Right ventricle myocardium superior (tissue), 1 donor: Measurements from ENCODE around the gene CCL26. TPM values are rescaled to one million over a fixed set of nuclear protein-coding genes. Genes with fewer than 3 reads are reported as not detected.
"Not testable (repeated sequence)": the region's sequence is repeated elsewhere in the genome, so short reads cannot be mapped to it uniquely, and the experiment has no call there.

ENCODE experiments used
- ATAC-seq: fragments of 200-7000 bp; cut with Tn5 transposase; one replicate; pipeline ENCODE4 v1.9.1; 2020; ENCODE audit warnings: mild to moderate bottlenecking; ENCODE audit not compliant: poor library complexity
- DNase-seq: peaks from one replicate; pipeline ENCODE4 v3.0.0-alpha.2; 2020
- intact Hi-C: fragments of 100-400 bp; cut with DNase I; formaldehyde crosslinking; loops from one replicate; pipeline ENCODE4 v1.11.2; 2022
- total RNA-seq: library from RNA; stranded (reverse); fragmentation: NEBNext Ultra II Directional; extraction: Animal tissue kit (Norgen Biotek cat#: 25700); gene quantifications from one replicate; pipeline ENCODE4 v1.2.1, GENCODE V29; 2021
- donor health status: DM: no; HTN: yes; CAD: no; lungs with severe emphysema.

CCL26 gene
- total RNA-seq, 1 donor from 2014 or later, result not detected

GRCh38 chr7:75725306-75725705, 46.7 kb downstream of the CCL26 start:
- ATAC-seq, result no peak
- no peak for DNase-seq
- intact Hi-C loops, result no loop called here

DNA sequence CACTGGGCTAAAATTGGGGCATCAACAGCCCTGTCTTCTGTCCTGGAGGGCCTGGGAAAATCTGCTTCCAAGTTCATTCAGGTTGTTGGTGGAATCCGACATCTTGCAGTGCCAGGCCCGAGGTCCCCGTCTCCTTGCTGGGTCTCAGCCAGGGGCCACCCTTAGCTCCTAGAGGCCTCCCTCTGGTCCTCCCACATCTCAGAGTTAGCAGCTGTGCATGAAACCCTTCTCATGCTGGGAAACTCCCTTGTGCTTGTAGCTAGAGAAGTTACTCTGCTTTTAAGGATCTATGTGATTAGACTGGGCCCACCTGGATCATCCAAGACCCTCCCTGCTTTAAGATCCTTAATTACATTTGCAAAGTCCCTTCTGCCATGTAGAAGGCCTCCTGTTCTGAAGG, 48.6 kb downstream of the CCL26 start:
- ATAC-seq (no peak), DNase-seq (no peak)
- intact Hi-C loops, result no loop called here

- intact Hi-C loops, result no loop called here
- ATAC-seq (no peak), DNase-seq (no peak)
Observed at GRCh38 chr7:75722373-75722772, 49.6 kb downstream of the CCL26 start.

DNA sequence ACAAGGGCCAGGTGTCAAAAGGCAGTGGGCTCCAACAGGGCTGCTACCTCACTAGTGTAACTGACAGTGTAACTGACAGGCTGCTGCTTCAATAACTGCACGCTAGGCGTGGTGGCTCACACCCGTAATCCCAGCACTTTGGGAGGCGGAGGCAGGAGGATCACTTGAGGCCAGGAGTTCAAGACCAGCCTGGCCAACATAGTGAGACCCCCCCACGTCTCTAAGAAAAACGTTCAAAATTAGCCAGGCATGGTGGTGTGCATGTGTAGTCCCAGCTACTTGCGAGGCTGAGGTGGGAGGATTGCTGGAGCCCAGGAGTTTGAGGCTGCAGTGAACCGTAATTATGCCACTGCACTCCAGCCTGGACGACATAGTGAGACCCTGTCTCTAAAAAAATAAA, 50.1 kb downstream of the CCL26 start:
- intact Hi-C loops, ATAC-seq, DNase-seq: not testable (repeated sequence)

DNA sequence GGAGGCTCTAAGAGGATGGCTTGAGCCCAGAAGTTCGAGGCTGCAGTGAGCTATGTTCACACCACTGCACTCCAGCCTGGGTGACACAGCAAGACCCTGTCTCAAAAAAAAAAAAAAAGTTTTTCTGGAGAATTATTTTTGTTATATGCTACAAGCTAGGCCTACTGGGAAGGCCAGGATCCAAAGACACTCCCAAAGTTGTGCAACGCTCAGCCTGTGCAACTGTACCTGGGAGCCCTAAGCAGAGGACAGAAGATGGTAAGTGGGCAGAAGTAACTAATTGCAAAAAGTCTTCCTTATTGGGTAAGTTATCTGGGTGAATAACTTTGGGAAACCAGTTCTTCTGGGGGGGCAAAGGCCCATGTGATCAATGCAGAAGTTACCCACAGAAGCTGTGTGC, 50.6 kb downstream of the CCL26 start:
- DNase-seq (no peak), ATAC-seq (no peak)
- intact Hi-C loops, result no loop called here

DNA sequence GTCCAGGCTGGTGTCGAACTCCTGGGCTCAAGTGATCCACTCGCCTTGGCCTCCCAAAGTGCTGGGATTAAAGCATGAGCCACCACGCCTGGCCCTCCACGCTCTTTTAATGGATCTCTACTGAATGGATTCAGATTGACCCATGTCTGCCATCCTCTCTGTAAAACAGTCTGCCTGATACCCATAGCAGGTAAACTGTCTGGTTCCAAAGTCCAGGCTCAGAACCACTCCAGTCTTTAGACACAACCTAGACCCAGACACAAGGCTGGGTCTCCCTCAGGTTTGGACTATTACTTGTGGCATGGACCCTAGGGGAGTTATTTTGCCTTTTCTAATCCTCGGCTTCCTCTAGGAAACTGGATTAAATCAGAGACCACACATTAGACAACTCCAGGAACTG, 52.4 kb downstream of the CCL26 start:
- intact Hi-C loops, result no loop called here
- DNase-seq, result no peak
- ATAC-seq, result no peak

Other genes starting within 250 kb of the CCL26 start
- gene HIP1, start 33.3 kb downstream of the CCL26 start, total RNA-seq, result 15.6 TPM
- gene CCL24, start 41.6 kb upstream of the CCL26 start, total RNA-seq, result not detected
- 16.3 TPM for gene RHBDD2, start 106.8 kb upstream of the CCL26 start, total RNA-seq
- gene POR, start 142.9 kb upstream of the CCL26 start, total RNA-seq, result 54.7 TPM
- gene TMEM120A, start 222.4 kb upstream of the CCL26 start, total RNA-seq, result 90.7 TPM